ENCODE data around the gene MLPH.

The MLPH gene

GRCh38 chr2:237444071-237444470 is 43.0 kb upstream of the MLPH start:
- no peak for TF ChIP-seq MYC (IDR thresholded peaks at IDR 0.05; ENCODE audit: low read depth, low read length)
- DNase-seq (ENCODE audit: low read depth), result no peak
- no peak overlapping the region for H3K4me3 ChIP-seq (ENCODE audit: low read depth, low read length)

- TF ChIP-seq CTCF (IDR thresholded peaks at IDR 0.05; ENCODE audit: low read depth, low read length) (no peak), POLR2A (IDR thresholded peaks at IDR 0.05; ENCODE audit: extremely low read depth, insufficient read length) (no peak), MAX (IDR thresholded peaks at IDR 0.05; ENCODE audit: low read depth, low read length) (no peak), MYC (IDR thresholded peaks at IDR 0.05; ENCODE audit: low read depth, low read length) (no peak)
- DNase-seq (ENCODE audit: low read depth), result no peak
- H3K4me3 ChIP-seq (ENCODE audit: low read depth, low read length), result no peak overlapping the region
These were observed 41.3 kb upstream of the MLPH start for GRCh38 chr2:237445611-237446337.

GRCh38 chr2:237446338-237446665 is 40.7 kb upstream of the MLPH start:
- TF ChIP-seq CTCF (IDR thresholded peaks at IDR 0.05; ENCODE audit: low read depth, low read length), result no peak
- no peak for TF ChIP-seq MYC (IDR thresholded peaks at IDR 0.05; ENCODE audit: low read depth, low read length)
- TF ChIP-seq POLR2A (IDR thresholded peaks at IDR 0.05; ENCODE audit: extremely low read depth, insufficient read length), result no peak
- no peak for TF ChIP-seq MAX (IDR thresholded peaks at IDR 0.05; ENCODE audit: low read depth, low read length)
- no peak for DNase-seq (ENCODE audit: low read depth)
- no peak overlapping the region for H3K4me3 ChIP-seq (ENCODE audit: low read depth, low read length)

- TF ChIP-seq MAX (IDR thresholded peaks at IDR 0.05; ENCODE audit: low read depth, low read length) (no peak), POLR2A (IDR thresholded peaks at IDR 0.05; ENCODE audit: extremely low read depth, insufficient read length) (no peak), MYC (IDR thresholded peaks at IDR 0.05; ENCODE audit: low read depth, low read length) (no peak), CTCF (IDR thresholded peaks at IDR 0.05; ENCODE audit: low read depth, low read length) (no peak)
- no peak overlapping the region for H3K4me3 ChIP-seq (ENCODE audit: low read depth, low read length)
- no peak for DNase-seq (ENCODE audit: low read depth)
These were observed 39.6 kb upstream of the MLPH start for GRCh38 chr2:237447496-237447895.

GRCh38 chr2:237448171-237448570 is 38.9 kb upstream of the MLPH start:
- no peak for DNase-seq (ENCODE audit: low read depth)
- no peak overlapping the region for H3K4me3 ChIP-seq (ENCODE audit: low read depth, low read length)
- TF ChIP-seq POLR2A (IDR thresholded peaks at IDR 0.05; ENCODE audit: extremely low read depth, insufficient read length) (no peak), MAX (IDR thresholded peaks at IDR 0.05; ENCODE audit: low read depth, low read length) (no peak), MYC (IDR thresholded peaks at IDR 0.05; ENCODE audit: low read depth, low read length) (no peak), CTCF (IDR thresholded peaks at IDR 0.05; ENCODE audit: low read depth, low read length) (no peak)

GRCh38 chr2:237448626-237449025 is 38.4 kb upstream of the MLPH start:
- no peak for TF ChIP-seq POLR2A (IDR thresholded peaks at IDR 0.05; ENCODE audit: extremely low read depth, insufficient read length)
- TF ChIP-seq CTCF (IDR thresholded peaks at IDR 0.05; ENCODE audit: low read depth, low read length), result no peak
- TF ChIP-seq MYC (IDR thresholded peaks at IDR 0.05; ENCODE audit: low read depth, low read length), result no peak
- TF ChIP-seq MAX (IDR thresholded peaks at IDR 0.05; ENCODE audit: low read depth, low read length), result no peak
- no peak for DNase-seq (ENCODE audit: low read depth)
- no peak overlapping the region for H3K4me3 ChIP-seq (ENCODE audit: low read depth, low read length)

All from NB4 (cell line).